HCT116 (cell line): ENCODE data around the gene EXD3. TPM values are rescaled to one million over a fixed set of nuclear protein-coding genes. Genes with fewer than 3 reads are reported as not detected.

Experiments
- ATAC-seq: fragments of 200-7000 bp; cut with Tn5 transposase; 2 replicates; pipeline ENCODE4 v1.9.1; 2020; ENCODE audit warnings: mild to moderate bottlenecking, moderate library complexity
- BruUV-seq: library from RNA; stranded (reverse); fragments of 400-500 nt; replicated peaks from 2 replicates; lab custom pipeline; 2021; lab: Mats Ljungman, UMichigan
- CTCF ChIA-PET: fragments of 300-600 bp; sonication (Branson Sonifier 250); formaldehyde crosslinking; loops from one replicate; lab custom pipeline; 2021; ENCODE audit warnings: antibody characterized with exemption; lab: Charles Lee
- POLR2A ChIA-PET: fragments of 300-600, 350-600 bp; sonication (Branson Sonifier 250); formaldehyde crosslinking; loops from one replicate; lab custom pipeline; 2021; ENCODE audit warnings: antibody characterized with exemption; lab: Charles Lee
- RAD21 ChIA-PET, 2 experiments: fragments of 300-600 bp; sonication (Branson Sonifier 250); formaldehyde crosslinking; loops; one replicate each; lab custom pipeline; 2023; ENCODE audit warnings: low total read pairs in 2 of 2; ENCODE audit not compliant: uncharacterized antibody in 2 of 2, unreplicated experiment in 2 of 2, low non-redundant PET in 1 of 2; lab: Charles Lee
- DNase-seq: peaks from one replicate; pipeline ENCODE4 v3.0.0-alpha.2; 2010; ENCODE audit warnings: low read depth, low spot score
- H2AFZ ChIP-seq: fragments of 200-600 bp; shearing (Covaris generic), sonication (generic); 2 replicates; pipeline ENCODE4 v1.6.1; 2017; ENCODE audit warnings: low read depth, mixed run types, mixed read lengths, antibody characterized with exemption, low read length; ENCODE audit not compliant: poor library complexity, severe bottlenecking
- H3K27ac ChIP-seq: 2 replicates; pipeline ENCODE4 v1.5.1; 2012; ENCODE audit warnings: low read depth, low read length
- H3K27me3 ChIP-seq: fragments of 200-600 bp; sonication (generic); 2 replicates; pipeline ENCODE4 v1.6.1; 2016; ENCODE audit warnings: mixed run types, low read length, mixed read lengths; ENCODE audit not compliant: insufficient read depth
- H3K36me3 ChIP-seq, 2 experiments: fragments of 200-500 bp in 1 of 2; fragments of 200-600 bp in 1 of 2; sonication (Bioruptor generic) in 1 of 2; sonication (generic) in 1 of 2; 2 replicates each; pipeline versions ENCODE4 v1.5.1 to v1.6.1; 2014 to 2016; ENCODE audit warnings: low read length in 2 of 2, inconsistent platforms in 1 of 2, mixed read lengths in 1 of 2, mixed run types in 1 of 2; ENCODE audit not compliant: insufficient read depth in 2 of 2, control insufficient read depth in 1 of 2
- H3K4me1 ChIP-seq, 2 experiments: fragments of 200-600 bp in 1 of 2; sonication (generic) in 1 of 2; 2 replicates each; pipeline versions ENCODE4 v1.5.1 to v1.6.1; 2012 to 2017; ENCODE audit warnings: low read length in 2 of 2, inconsistent platforms in 1 of 2, mild to moderate bottlenecking in 1 of 2, mixed read lengths in 1 of 2, mixed run types in 1 of 2, moderate library complexity in 1 of 2; ENCODE audit not compliant: insufficient read depth in 2 of 2, control insufficient read depth in 1 of 2
- H3K4me2 ChIP-seq: fragments of 200-600 bp; sonication (generic); 2 replicates; pipeline ENCODE4 v1.6.1; 2017; ENCODE audit warnings: mixed run types, low read length, mixed read lengths
- H3K4me3 ChIP-seq, 2 experiments: fragments of 200-600 bp in 1 of 2; sonication (generic) in 1 of 2; replicated peaks in 1 of 2; 2 replicates each; pipeline ENCODE4 v1.5.1; 2011 to 2016; ENCODE audit warnings: low read length in 2 of 2, control low read depth in 1 of 2, low read depth in 1 of 2, mild to moderate bottlenecking in 1 of 2, mixed read lengths in 1 of 2, mixed run types in 1 of 2
- H3K79me2 ChIP-seq: fragments of 200-600 bp; sonication (generic); 2 replicates; pipeline ENCODE4 v1.6.1; 2017; ENCODE audit warnings: mild to moderate bottlenecking, mixed run types, low read length, moderate library complexity, mixed read lengths; ENCODE audit not compliant: insufficient read depth
- H3K9ac ChIP-seq: fragments of 200-600 bp; sonication (generic); 2 replicates; pipeline ENCODE4 v1.6.1; 2016; ENCODE audit warnings: low read length, mixed read lengths
- H3K9me2 ChIP-seq: fragments of 200-600 bp; sonication (generic), shearing (Covaris generic); 2 replicates; pipeline ENCODE4 v1.6.1; 2017; ENCODE audit warnings: mixed run types, mild to moderate bottlenecking, moderate library complexity; ENCODE audit not compliant: insufficient read depth
- H3K9me3 ChIP-seq, 2 experiments: fragments of 200-500 bp in 1 of 2; fragments of 200-600 bp in 1 of 2; sonication (Bioruptor generic) in 1 of 2; sonication (generic) in 1 of 2; 2 replicates each; pipeline ENCODE4 v1.6.1; 2014 to 2017; ENCODE audit warnings: low read length in 2 of 2, mixed read lengths in 2 of 2, inconsistent platforms in 1 of 2, low read depth in 1 of 2, mild to moderate bottlenecking in 1 of 2, mixed run types in 1 of 2, moderate library complexity in 1 of 2; ENCODE audit not compliant: control insufficient read depth in 1 of 2, insufficient read depth in 1 of 2
- H4K20me1 ChIP-seq: fragments of 200-600 bp; sonication (generic), shearing (Covaris generic); 2 replicates; pipeline ENCODE4 v1.6.1; 2017; ENCODE audit warnings: mixed run types, mild to moderate bottlenecking, moderate library complexity; ENCODE audit not compliant: insufficient read depth
- CBX3 ChIP-seq: IDR thresholded peaks from 2 replicates; pipeline ENCODE4 v1.6.1; 2012; ENCODE audit warnings: low read depth
- CEBPB ChIP-seq: IDR thresholded peaks from 2 replicates; pipeline ENCODE4 v1.6.1; 2012; ENCODE audit warnings: low read depth
- CTCF ChIP-seq, 3 experiments: fragments of 200-600 bp in 1 of 3; sonication (generic) in 1 of 3; IDR thresholded peaks in 2 of 3; conservative IDR thresholded peaks in 1 of 3; 2 replicates each; pipeline ENCODE4 v1.5.1; 2012 to 2017; ENCODE audit warnings: low read depth in 2 of 3, low read length in 2 of 3, antibody characterized with exemption in 1 of 3, borderline replicate concordance in 1 of 3, control low read depth in 1 of 3, mild to moderate bottlenecking in 1 of 3, mixed read lengths in 1 of 3, mixed run types in 1 of 3, moderate library complexity in 1 of 3; ENCODE audit not compliant: insufficient read depth in 1 of 3
- EGR1 ChIP-seq: IDR thresholded peaks from 2 replicates; pipeline ENCODE4 v1.6.1; 2012; ENCODE audit warnings: low read depth
- ELF1 ChIP-seq: IDR thresholded peaks from 2 replicates; pipeline ENCODE4 v1.6.1; 2012; ENCODE audit warnings: low read depth, borderline replicate concordance
- EZH2 ChIP-seq: fragments of 200-600 bp; sonication (generic); IDR thresholded peaks from 2 replicates; pipeline ENCODE4 v1.6.1; 2017; ENCODE audit warnings: antibody characterized with exemption, mixed run types
- EZH2phosphoT487 ChIP-seq: fragments of 200-600 bp; IDR thresholded peaks from 2 replicates; pipeline ENCODE4 v1.6.1; 2018; ENCODE audit warnings: antibody characterized with exemption, borderline replicate concordance
- FOSL1 ChIP-seq: IDR thresholded peaks from 2 replicates; pipeline ENCODE4 v1.6.1; 2012; ENCODE audit warnings: low read depth
- JUND ChIP-seq: IDR thresholded peaks from 2 replicates; pipeline ENCODE4 v1.6.1; 2012
- POLR2AphosphoS5 ChIP-seq: IDR thresholded peaks from 2 replicates; pipeline ENCODE4 v1.6.1; 2011; ENCODE audit warnings: mild to moderate bottlenecking, low read depth, low read length, moderate library complexity
- RAD21 ChIP-seq: IDR thresholded peaks from 2 replicates; pipeline ENCODE4 v1.6.1; 2012; ENCODE audit warnings: low read depth, mild to moderate bottlenecking
- SIN3A ChIP-seq: IDR thresholded peaks from 2 replicates; pipeline ENCODE4 v1.6.1; 2012; ENCODE audit warnings: low read depth
- SP1 ChIP-seq: IDR thresholded peaks from 2 replicates; pipeline ENCODE4 v1.6.1; 2012; ENCODE audit warnings: low read depth
- SRF ChIP-seq: IDR thresholded peaks from 2 replicates; pipeline ENCODE4 v1.6.1; 2012; ENCODE audit warnings: low read depth
- TCF7L2 ChIP-seq: IDR thresholded peaks from 2 replicates; pipeline ENCODE4 v1.7.0; 2011; ENCODE audit warnings: borderline replicate concordance, inconsistent platforms; ENCODE audit not compliant: insufficient read depth, insufficient read length; ENCODE audit errors: extremely low read depth
- ZBTB33 ChIP-seq: IDR thresholded peaks from 2 replicates; pipeline ENCODE4 v1.6.1; 2011; ENCODE audit warnings: mild to moderate bottlenecking, low read length, moderate library complexity; ENCODE audit not compliant: insufficient replicate concordance; ENCODE audit errors: extremely low read depth
- ZFX ChIP-seq: fragments of 450-650 bp; IDR thresholded peaks from 2 replicates; pipeline ENCODE4 v1.6.1; 2017
- intact Hi-C: fragments of 100-400 bp; cut with micrococcal nuclease; formaldehyde crosslinking; loops from 2 replicates; pipeline ENCODE4 v1.10.0; 2022
- total RNA-seq: library from RNA; stranded (reverse); gene quantifications from one replicate; pipeline ENCODE4 v1.2.1, GENCODE V29; 2021; ENCODE audit not compliant: unreplicated experiment

EXD3 gene
- total RNA-seq, 1 experiment from 2014 or later, result 25.4 TPM

- H3K27me3 ChIP-seq, result no peaks in the 10 kb centered on the region
- no peak overlapping the region for H3K27ac ChIP-seq
- intact Hi-C loops, result no loop called here
- H3K79me2 ChIP-seq, result no peaks in the 10 kb centered on the region
- RAD21 ChIA-PET, result no interaction called here
- H3K36me3 ChIP-seq, result no peaks in the 10 kb centered on the region
- H3K4me2 ChIP-seq, result no peak overlapping the region
- CTCF ChIA-PET, result no interaction called here
- BruUV-seq, result no TSS peak
- no peak for ATAC-seq
- no peak overlapping the region for H3K9ac ChIP-seq
- H3K9me2 ChIP-seq, result no peaks in the 10 kb centered on the region
- H3K9me3 ChIP-seq, result no peaks in the 10 kb centered on the region
- no peak overlapping the region for H3K4me3 ChIP-seq
- TF ChIP-seq ZFX, result no peak
- TF ChIP-seq FOSL1, result no peak
- TF ChIP-seq EZH2phosphoT487, result no peak
- TF ChIP-seq CEBPB, result no peak
- TF ChIP-seq SIN3A, result no peak
- TF ChIP-seq CTCF (IDR thresholded peaks at IDR 0.05 in 2 of 3, conservative IDR thresholded peaks at IDR 0.05 in 1 of 3; ENCODE audit: borderline replicate concordance in 1 of 3, insufficient read depth in 1 of 3, low read depth in 2 of 3, low read length in 2 of 3), result no peak
- TF ChIP-seq ZBTB33, result no peak
- TF ChIP-seq RAD21, result no peak
- no peak for TF ChIP-seq EGR1
- no peak for TF ChIP-seq JUND
- TF ChIP-seq SRF, result no peak
- TF ChIP-seq TCF7L2, result no peak
- no peak for TF ChIP-seq EZH2
- no peak for TF ChIP-seq CBX3
- TF ChIP-seq SP1, result no peak
- TF ChIP-seq POLR2AphosphoS5, result no peak
- no peak for TF ChIP-seq ELF1
- TF ChIP-seq, all 23 proteins: peak for 0
- no peaks in the 10 kb centered on the region for H3K4me1 ChIP-seq
- no peak for DNase-seq
- no peak overlapping the region for H2AFZ ChIP-seq
- H4K20me1 ChIP-seq, result no peaks in the 10 kb centered on the region
- POLR2A ChIA-PET, result no interaction called here
Observed at GRCh38 chr9:137369911-137370764, 52.8 kb downstream of the EXD3 start.
